Body of pancreas (tissue), 4 donors: ENCODE measurements around the gene UQCRC2. TPM values are rescaled to one million over a fixed set of nuclear protein-coding genes. Genes with fewer than 3 reads are reported as not detected.
A peak's percentile ranks its signal among the peaks of the same experiment; 100 is the strongest.
"Not testable (repeated sequence)": the region's sequence is repeated elsewhere in the genome, so short reads cannot be mapped to it uniquely, and the experiment has no call there.

Experiments used
- ATAC-seq: fragments of 150-250 bp; one replicate; pipeline ENCODE4 v1.9.1; 2016
- DNase-seq, 4 donors: peaks; one replicate each; pipeline ENCODE4 v3.0.0-alpha.2; 2019
- H3K27ac ChIP-seq, 4 donors: fragments of 200-600 bp; sonication (generic); 1 replicate in 3 of 4; 2 replicates in 1 of 4; pipeline versions ENCODE4 v1.5.1 to v1.6.1; 2016 to 2019; ENCODE audit warnings: mild to moderate bottlenecking in 1 of 4, mixed read lengths in 1 of 4, moderate library complexity in 1 of 4
- H3K27me3 ChIP-seq, 2 donors: fragments of 200-600 bp; sonication (generic); one replicate each; pipeline ENCODE4 v1.6.0; 2016; ENCODE audit warnings: mild to moderate bottlenecking in 1 of 2
- H3K36me3 ChIP-seq, 2 donors: fragments of 200-600 bp; sonication (generic); replicated peaks in 1 of 2; 2 replicates each; pipeline ENCODE4 v1.5.1; 2016; ENCODE audit warnings: low read depth in 2 of 2; ENCODE audit not compliant: insufficient read depth in 1 of 2
- H3K4me1 ChIP-seq: fragments of 200-600 bp; sonication (generic); one replicate; pipeline ENCODE4 v1.6.0; 2016
- H3K4me3 ChIP-seq, 2 donors: fragments of 200-600 bp; sonication (generic); 1 replicate in 1 of 2; 2 replicates in 1 of 2; pipeline ENCODE4 v1.5.1; 2016 to 2019
- H3K9me3 ChIP-seq, 3 donors: fragments of 200-600 bp; sonication (generic); 1 replicate in 2 of 3; 2 replicates in 1 of 3; pipeline ENCODE4 v1.5.1; 2016
- CTCF ChIP-seq, 7 experiments: fragments of 450-650 bp in 4 of 7; fragments of 200-600 bp in 3 of 7; sonication (generic) in 3 of 7; IDR thresholded peaks; one replicate each; pipeline ENCODE4 v1.5.1; 2016 to 2019; ENCODE audit warnings: antibody characterized with exemption in 7 of 7
- POLR2A ChIP-seq, 3 donors: fragments of 450-650 bp; IDR thresholded peaks; one replicate each; pipeline ENCODE4 v1.6.1; 2016; ENCODE audit warnings: antibody characterized with exemption in 3 of 3, mild to moderate bottlenecking in 2 of 3
- WGBS, 2 donors: methylation state at CpG; one replicate each; pipeline ENCODE4 v1.1.5; 2017; 5-methylcytosine and 5-hydroxymethylcytosine counted together
- intact Hi-C: fragments of 100-400 bp; cut with DNase I; formaldehyde crosslinking; loops from one replicate; pipeline ENCODE4 v1.15.1; 2023
- total RNA-seq, 2 donors: library from RNA; depleted of rRNA; stranded (reverse); fragments of >200 nt; gene quantifications; one replicate each; pipeline ENCODE4 v1.1.0, GENCODE V29; 2016

Gene UQCRC2
- total RNA-seq, 2 donors from 2014 or later: 63.3 to 128 TPM

GRCh38 chr16:22001591-22001990 lies 48.4 kb downstream of the UQCRC2 start:
- ATAC-seq: peak; percentile 53
- 22 to 29% methylated on average over 1 of the region's 1 CpG for WGBS, 2 donors

DNA sequence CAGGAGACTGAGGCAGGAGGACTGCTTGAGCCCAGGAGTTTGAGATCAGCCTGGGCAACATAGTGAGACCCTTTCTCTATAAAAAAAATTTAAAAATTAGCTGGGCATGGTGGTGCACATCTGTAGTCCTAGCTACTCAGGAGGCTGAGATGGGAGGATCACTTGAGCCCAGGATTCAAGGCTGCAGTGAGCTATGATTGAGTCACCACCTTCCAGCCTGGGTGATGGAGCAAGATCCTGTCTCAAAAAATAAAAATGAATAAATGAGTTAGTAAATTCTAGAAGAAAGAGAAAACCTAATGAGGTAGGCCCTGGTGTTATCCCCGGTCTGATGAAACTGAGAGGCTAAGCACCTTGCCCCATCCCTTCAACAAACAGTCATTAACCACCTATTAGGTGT lies 48.9 kb downstream of the UQCRC2 start:
- not testable (repeated sequence) for H3K36me3 ChIP-seq, H3K9me3 ChIP-seq, DNase-seq, H3K4me3 ChIP-seq, H3K27ac ChIP-seq, ATAC-seq, H3K27me3 ChIP-seq
- intact Hi-C loops: loop anchor here (5.0 to 10.0 kb wide), 2 partner anchors 185 to 303 kb away; no protein-coding TSS in a partner anchor
- 72 to 88% methylated on average over 1 of the region's 1 CpG for WGBS, 2 donors
- peaks cover 10% of the 10 kb centered on the region for H3K4me1 ChIP-seq

More at GRCh38 chr16:22001591-22001990, 48.4 kb downstream of the UQCRC2 start:
- no peaks in the 10 kb centered on the region for H3K27me3 ChIP-seq
- H3K36me3 ChIP-seq: no peaks in the 10 kb centered on the region
- TF ChIP-seq CTCF (IDR thresholded peaks at IDR 0.05): no peak
- no peak for TF ChIP-seq POLR2A (IDR thresholded peaks at IDR 0.05)
- no peak for DNase-seq
- peaks cover 7% of the 10 kb centered on the region for H3K4me1 ChIP-seq
- H3K4me3 ChIP-seq: no peak overlapping the region
- H3K27ac ChIP-seq: no peak overlapping the region
- intact Hi-C loops: loop anchor here (5.0 to 10.0 kb wide), 2 partner anchors 186 to 303 kb away; no protein-coding TSS in a partner anchor
- no peaks in the 10 kb centered on the region for H3K9me3 ChIP-seq

GRCh38 chr16:22003195-22003594 lies 50.0 kb downstream of the UQCRC2 start:
- Histone ChIP-seq H3K27me3 (no peaks in the 10 kb centered on the region), H3K4me3 (no peak overlapping the region), H3K9me3 (no peaks in the 10 kb centered on the region), H3K4me1 (peaks cover 14% of the 10 kb centered on the region), H3K27ac (no peak overlapping the region), H3K36me3 (no peaks in the 10 kb centered on the region)
- intact Hi-C loops: loop anchor here (5.0 to 10.0 kb wide), 2 partner anchors 184 to 302 kb away; no protein-coding TSS in a partner anchor
- ATAC-seq: no peak
- whole genome bisulfite sequencing, 2 donors: 58 to 64% methylated on average over 4 of the region's 4 CpGs
- no peak for TF ChIP-seq CTCF (IDR thresholded peaks at IDR 0.05)
- no peak for TF ChIP-seq POLR2A (IDR thresholded peaks at IDR 0.05)
- no peak for DNase-seq

DNA sequence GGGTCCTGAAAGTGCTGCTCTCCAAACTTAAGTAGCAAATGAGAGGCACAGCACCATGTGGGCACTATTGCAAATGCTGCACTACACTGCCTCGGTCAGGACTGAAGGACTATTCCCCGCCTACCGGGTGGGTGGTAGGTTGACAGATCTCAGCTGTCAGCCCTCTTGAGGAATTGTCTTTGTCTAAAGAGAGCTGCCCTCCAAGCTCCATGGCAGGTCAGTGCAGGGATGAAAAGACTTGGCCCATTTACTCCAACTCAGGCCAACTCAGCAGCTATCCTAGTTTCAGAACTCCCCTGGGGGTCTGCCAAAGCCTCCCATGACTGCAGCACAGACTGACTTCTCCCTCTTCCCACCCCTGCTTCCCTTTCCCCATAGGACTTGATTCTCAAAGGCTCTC lies 51.2 kb downstream of the UQCRC2 start:
- intact Hi-C loops: loop anchor here (5.0 to 10.0 kb wide), 2 partner anchors 183 to 300 kb away; no protein-coding TSS in a partner anchor
- H3K27ac ChIP-seq: no peak overlapping the region
- H3K9me3 ChIP-seq: no peaks in the 10 kb centered on the region
- ATAC-seq (no peak), DNase-seq (no peak)
- H3K27me3 ChIP-seq: no peaks in the 10 kb centered on the region
- TF ChIP-seq CTCF (IDR thresholded peaks at IDR 0.05): no peak
- TF ChIP-seq POLR2A (IDR thresholded peaks at IDR 0.05): no peak
- 54 to 74% methylated on average over 3 of the region's 3 CpGs for WGBS, 2 donors
- peaks cover 21% of the 10 kb centered on the region for H3K4me1 ChIP-seq
- no peak overlapping the region for H3K4me3 ChIP-seq
- H3K36me3 ChIP-seq: no peaks in the 10 kb centered on the region

GRCh38 chr16:22005746-22006145 lies 52.6 kb downstream of the UQCRC2 start:
- no peak for DNase-seq
- 76 to 78% methylated on average over 1 of the region's 1 CpG for WGBS, 2 donors
- intact Hi-C loops: loop anchor here (5.0 to 10.0 kb wide), 2 partner anchors 72 to 299 kb away; no protein-coding TSS in a partner anchor
- Histone ChIP-seq H3K36me3 (no peaks in the 10 kb centered on the region), H3K27me3 (no peaks in the 10 kb centered on the region), H3K4me3 (no peak overlapping the region), H3K4me1 (peaks cover 22% of the 10 kb centered on the region), H3K9me3 (no peaks in the 10 kb centered on the region), H3K27ac (no peak overlapping the region)
- no peak for TF ChIP-seq POLR2A (IDR thresholded peaks at IDR 0.05)
- no peak for TF ChIP-seq CTCF (IDR thresholded peaks at IDR 0.05)
- ATAC-seq: no peak
